NOMO-1 treated with dmso at 0.1 percent for 144 hours (cell line): ENCODE data around the gene RPL29.

ENCODE experiments used
- DNase-seq: peaks from one replicate; lab custom pipeline; 2025; ENCODE audit not compliant: unreplicated experiment; lab: John Stamatoyannopoulos, UW

Gene RPL29

DNA sequence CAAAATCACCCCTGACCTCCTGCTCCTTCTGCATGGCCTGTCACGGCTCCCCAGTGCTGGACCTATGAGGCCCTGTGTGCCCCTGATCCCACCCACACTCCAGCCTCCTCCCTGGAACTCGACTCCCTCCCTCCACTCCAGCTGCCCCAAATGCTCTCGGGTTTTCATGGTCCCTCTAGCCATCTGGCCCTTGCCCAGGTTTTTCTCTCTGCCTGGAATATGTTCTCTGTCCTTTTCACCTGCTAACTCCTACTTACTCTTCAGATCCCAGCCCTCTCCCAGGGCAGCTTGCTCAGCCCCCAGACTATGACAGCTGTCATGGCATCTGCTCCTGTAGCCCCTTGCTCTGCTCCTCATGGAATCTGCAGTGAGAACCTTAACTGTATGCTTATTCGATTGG is 30.3 kb upstream of the RPL29 start:
- DNase-seq = no peak

DNA sequence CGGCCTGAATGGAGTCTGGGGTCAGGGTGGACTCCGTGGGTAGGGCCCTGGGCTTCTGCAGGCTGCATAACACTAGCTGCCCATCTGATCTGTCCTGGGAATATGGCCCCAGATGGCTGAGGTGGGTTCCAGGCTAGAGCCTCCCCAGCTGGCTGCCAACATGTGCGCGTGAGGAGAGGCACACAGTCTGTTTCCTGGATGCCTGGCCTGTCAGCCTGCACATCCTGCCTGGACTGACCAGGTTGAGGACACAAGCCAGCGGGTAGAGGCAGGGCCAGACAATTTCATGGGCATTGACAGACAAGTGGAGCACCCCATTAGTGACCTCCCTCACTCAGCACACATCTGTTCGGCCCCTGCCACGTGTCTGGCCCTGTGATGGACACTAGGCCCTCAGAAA is 29.8 kb upstream of the RPL29 start:
- DNase-seq = no peak

DNA sequence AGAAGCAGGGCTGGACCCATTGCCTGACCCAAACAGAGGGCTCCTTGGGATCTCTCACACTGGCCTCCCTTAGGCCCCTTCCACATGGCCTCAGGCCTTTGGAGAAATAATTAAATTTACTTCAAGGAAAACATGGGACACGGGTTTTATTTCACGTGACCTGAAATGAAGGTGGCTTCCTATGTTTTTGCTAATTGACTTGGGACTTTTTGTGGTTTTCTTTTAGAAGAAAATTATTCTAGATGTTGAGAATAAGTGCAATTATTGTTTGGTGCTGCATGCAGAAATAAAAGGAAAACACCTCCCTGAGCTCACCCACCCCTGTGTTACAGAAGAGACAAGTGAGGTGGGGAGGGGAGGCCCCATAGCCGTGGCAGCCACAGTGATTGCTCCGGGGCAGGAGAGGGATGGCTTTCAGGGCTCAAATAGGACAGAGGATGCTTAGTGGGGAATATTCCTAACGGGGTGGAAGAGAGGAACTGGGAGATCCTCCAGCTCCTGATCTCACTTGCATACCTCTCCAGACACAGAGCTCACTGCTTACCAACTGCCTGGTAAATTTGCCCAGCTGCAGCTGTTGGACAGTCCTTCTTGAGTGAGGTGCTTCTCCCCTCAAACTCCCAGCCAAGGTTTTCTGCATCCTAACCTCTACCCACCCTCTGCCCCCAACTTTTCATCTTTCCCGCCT is 29.2 kb upstream of the RPL29 start:
- DNase-seq = no peak

DNA sequence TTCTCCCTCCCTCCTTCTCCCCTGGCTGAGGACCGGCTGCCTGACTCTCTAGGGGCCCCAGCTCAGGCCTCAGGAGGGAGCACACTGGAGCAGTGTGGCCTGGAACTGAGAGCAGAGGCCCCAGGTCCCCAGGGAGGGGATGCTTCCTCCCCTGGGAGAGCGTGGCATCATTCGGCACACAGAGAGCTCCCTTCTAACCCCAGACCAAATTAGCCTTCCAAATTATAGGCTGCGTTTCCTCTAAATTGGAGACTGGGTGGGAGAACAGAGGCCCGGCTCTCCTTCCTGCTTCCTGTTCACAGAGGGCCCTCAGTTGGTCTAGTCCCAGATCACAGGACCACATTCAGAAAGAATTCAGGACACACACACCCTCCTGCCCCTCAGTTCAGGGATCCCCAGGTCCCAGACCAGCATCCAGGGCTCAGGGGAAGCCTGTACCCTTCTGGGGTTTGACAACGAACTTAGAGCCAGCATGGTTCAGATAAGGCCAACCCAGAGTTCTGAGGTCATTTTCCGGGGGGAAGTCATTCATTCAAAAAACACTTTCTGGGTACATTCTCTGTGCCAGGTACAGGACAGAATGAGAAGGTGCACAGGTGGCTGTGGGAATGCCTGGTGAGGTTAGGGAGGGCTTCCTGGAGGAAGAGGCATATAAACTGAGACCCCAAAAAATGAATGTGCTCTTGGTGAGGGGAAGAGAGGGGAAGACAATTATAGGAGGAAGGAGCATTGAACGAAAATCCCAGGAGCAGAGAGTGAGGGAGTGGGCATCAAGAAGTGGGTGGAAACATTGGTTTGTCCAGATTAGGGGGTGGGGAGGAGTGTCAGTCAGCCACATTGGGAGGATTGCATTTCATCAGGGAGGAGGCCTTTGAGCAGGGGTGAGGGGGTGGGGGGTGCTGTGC is 28.4 kb upstream of the RPL29 start:
- DNase-seq = no peak

DNA sequence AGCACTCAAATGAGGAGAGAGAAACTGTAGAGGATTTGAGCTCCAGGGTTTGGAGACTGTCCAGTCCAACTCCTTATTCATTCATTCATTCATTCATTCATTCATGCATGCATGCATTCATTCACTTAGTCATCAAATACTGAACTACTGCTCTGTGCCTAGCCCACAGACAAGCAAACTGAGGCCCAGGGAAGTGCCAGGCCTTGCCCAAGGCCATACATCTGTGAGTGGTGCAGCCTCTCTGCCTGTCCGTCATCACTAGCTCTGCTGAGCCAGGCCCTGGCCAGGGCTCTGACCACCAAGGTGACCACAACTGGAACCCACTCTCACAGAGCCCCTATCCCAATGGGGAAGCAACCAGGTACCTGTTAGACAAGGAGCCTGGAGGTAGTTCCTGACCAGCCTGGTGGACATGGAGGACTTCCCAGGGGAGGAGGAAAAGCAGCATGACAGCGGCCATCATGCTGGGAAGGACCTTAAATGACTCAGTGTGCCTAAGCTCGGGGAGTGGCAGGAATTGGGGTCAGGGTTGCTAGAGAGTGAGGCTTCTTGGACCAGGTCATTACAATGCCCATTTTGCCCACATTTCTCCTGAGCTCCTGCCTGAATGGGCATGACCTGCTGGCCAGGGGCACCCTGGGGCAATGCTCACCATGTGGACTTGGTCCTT is 27.5 kb upstream of the RPL29 start:
- no peak for DNase-seq

DNA sequence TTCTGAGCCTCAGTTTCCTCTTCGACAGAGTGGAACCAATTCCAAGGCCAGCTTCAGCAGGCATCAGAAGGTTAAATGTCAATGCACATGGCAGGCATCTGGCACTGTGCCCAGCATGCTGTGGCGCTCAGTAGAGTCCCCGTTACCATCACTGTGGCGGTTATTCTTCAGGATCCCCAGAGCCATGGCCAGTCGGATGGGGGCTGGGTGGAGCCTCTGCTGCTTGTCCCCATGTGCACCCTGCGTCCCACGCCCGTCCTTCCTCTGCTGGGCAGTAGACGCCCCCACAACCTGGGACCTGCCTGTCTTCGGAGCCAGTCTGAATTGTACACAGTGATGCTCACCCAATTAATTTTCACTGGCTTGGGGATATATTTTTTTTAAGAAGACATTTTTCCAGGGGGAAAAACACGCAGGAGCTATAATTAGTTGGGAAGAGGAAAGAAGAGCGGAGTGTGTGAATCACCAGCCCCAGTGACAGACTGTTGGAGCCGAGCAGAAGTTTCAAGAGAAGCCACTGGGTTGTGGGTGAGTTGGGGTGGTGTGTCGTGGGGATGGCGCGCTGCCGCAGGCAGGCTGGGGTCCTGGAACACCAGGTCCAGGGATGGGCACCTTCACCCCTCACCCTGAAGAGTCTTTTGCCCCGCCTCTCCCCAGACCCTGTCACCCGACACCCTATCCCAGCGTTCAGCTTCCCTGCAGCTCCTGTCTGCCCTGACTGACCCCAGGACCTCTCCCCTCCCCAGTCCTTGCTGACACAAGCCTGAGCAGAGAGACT is 26.8 kb upstream of the RPL29 start:
- DNase-seq = no peak

DNA sequence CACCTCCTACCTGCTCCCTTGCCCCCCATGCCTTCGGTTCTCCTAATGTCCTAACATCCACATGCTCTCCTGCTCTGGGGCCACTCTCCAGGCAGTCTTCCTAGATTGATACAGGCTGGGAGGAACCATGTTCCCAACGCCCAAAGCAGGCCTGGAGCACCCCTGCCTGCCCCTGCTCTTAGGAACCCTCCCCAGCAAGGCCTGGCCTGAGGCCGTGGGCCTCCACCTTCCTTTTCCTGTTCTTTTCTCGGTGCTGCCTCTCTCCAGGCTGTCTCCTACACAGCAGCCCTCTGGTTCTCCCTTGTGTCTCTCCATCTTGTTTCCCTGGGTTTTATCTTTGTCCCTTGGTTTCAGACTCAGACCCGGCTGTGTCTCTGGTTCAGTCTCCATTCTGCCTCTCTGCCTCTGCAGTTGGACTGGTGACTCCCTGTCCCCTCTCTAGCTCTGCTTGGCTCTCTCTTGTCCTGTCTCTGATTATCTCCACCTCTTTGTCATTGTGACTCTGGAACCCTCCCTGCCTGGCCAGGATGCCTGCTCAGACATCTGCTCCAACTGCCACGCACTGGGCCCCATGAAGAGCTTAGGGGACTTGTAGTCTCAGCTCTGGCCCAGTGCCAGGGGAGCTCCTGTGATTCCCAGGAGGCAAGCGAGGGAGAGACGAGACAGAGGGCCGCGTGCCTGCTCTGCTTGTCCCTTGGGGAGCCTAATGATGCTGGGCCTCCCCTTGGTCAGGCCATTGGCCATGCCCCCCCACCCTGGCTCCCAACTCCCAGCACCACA is 26.0 kb upstream of the RPL29 start:
- no peak for DNase-seq

DNA sequence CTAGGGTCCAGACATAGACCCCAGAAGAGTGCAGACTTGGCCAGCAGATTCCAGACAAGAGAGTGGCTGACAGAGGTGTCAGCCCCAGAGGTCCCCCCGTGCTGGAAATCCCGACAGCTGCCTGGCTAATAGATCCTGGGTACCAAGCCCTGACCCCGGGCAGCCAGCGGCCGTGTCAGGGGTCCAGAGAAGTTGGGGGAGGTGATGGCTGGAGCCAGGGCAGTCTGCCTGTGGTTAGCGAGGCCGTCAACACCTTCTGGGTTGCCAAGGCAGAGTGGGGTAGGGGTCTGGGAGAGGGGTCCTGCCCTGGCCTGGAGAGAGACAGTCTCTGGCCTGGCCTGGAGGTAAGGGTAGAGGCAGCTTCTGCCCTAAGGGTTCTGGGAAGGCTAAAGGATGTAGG is 25.1 kb upstream of the RPL29 start:
- no peak for DNase-seq

DNA sequence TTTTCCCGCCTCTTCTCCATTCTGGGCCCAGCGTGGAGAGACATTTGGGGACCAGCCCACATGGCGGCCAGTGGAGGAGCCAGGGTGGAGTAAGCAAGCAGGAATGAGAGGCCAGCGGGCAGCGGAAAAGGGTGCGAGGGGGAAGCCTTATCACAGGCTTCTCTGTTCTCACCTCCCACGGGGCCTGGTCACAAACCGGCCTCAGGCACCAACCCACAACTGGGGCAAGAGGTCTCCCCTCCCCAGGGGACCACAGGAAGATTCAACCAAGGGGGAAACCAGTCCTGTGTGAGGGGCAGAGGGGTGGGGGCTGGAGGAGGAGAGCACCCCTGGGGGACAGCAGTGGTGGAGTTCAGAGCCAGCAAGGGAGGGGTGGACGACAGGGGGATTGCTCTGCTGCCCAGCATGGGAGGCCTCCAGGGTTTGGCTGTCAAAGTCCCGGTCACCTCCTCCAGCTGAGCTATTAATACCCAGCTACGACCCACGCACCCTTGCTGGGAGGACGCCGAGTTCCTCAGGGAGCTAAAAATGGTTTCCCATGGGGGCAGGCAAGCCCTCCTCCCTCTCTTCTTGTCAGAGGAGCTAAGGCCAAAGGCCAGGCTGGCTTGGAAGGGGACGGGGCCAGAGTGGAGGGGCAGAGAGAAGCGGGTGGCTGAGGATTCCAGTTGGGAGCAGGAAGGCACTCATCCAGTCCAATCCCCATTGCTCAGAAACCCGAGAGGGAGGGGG is 23.8 kb upstream of the RPL29 start:
- no peak for DNase-seq

DNA sequence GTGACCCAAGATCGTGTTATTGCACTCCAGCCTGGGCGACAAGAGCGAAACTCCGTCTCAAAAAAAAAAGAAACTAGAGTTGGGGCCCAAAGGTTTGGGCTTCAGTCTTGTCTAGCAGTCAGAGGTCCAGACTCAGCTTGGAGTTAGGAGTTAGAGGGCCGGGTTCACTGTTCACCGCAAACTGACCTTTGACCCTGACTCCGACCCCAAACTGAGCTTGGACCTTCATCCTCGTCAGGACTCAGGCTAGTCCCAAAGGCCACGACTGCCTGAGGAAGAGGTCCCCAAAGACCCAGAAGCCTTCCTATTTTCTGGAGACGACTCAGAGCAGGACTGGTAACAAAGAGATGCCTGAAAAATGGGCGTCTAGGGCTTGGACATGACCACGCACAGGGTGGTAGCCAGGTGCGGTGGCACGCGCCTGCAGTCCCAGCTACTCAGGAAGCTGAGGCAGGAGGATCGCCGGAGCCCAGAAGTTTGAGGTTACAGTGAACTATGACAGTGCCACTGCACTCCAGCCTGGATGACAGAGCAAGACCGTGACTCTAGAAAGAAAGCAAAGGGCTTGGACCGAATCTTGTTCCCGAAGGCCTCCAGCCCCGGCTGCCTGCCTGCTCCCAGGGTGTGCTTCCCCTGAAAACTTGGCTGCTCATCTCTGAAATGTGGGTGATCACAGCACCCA is 22.8 kb upstream of the RPL29 start:
- no peak for DNase-seq

DNA sequence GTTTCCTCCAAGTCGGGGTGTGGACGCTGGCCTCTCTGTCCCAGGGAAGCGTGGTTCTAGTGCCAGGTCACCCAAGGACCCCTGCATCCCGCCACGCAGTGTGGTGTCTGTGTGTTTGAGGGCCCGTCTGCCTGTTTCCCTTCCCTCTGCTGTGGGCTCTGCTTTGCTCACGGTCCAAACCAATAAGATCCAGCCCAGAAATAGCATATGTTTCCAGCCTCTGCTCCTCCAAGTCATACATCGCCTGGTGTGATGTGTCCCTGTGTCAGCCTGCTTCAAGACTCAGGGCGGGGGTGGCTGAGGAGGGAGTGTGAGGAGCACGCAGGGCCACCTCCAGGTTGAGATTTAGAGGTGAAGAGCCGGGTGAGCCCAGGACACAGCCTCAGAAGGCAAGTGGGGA is 21.9 kb upstream of the RPL29 start:
- no peak for DNase-seq

DNA sequence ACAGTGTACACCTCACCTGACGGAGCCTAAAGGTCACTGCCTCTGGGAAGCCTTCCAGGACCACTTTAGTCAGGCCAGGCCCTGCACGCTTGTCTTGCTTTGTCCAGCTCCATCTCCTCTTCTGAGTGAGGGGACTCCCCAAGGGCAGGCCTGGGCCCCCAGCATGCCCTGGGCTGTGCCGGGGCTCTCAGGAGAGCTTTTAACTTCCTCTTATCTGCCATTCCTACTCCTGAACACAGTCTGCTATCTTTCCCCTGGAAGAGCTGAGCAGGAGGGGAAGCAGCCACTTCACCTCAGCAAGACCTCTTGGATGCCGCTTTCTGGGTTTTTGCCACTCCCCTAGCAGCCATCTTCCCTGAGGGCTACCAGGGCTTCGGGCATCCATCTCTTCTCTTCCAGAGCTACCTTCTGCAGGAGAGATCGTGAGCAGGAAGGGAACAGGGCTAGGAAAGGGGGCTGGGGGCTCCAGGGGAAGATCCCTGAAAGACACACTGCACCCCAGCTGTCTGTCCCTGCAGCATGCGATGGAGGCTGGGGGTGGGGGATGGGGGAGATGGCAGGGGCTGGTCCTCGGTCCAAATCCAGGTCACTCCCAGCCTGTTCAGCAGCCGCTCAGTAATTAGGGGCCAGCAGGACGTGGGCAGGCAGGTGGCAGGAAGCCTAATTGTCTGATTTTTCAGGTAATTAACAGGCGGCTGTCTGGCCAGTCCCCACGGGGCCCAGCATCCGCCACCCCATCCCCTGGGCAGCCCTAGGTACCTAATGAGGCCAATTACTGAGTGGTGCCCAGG is 19.9 kb upstream of the RPL29 start:
- DNase-seq = no peak

DNA sequence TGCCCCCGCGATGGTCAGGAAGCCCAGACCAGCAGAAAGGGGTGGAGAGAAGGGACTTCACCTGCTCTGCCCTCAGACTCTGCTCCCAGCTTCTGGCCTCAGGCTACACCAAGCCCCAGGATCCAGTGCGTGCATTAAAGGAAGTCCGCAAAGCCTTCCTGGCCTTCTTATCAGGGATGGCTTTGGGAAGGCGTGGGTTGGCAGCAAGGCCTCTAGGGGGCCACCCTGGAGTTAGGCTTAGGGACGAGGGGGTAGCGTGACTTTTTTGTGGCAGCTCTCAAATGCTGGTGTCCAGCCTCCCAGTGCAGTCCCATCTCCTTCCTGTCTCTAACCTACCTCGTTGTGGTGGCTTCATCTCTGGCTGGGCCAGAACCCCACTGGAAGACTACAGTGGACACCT is 18.9 kb upstream of the RPL29 start:
- DNase-seq = no peak

DNA sequence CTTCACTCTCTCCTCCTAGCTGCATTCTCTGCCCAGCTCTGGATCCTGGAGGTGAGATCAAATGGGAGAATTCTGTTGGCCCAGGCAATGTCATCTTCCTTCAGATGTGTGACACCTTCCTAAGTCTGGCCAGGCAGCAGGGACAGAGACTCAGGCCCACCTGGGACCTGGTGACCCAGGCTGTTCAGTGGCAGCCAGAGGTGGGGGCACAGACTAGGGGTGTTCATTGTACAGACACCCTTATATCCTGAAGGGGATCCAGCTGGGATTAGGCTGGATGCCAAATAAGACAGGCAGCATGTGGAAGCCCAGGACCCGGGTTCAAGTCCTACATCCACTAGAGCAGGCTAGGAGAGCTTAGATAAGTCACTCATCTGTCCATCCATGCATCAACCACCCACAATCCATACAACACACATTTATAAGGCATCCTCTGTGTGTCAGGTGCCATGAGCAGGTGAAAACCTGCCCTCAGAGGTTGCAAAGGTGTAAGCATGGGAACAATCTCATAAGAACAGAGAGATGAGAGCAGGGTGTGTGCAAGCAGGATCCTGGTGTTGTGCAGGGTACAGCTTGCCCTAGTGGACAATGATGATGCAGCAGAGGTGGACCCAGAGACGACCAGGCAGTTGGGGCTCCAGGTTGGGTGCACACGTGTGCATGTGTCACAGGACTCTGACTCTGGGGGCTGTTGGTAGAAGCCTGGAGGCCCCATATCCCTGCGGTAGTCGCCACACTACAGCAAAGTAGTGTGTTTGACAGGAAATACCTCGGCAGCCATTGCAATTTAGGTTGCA is 18.3 kb upstream of the RPL29 start:
- no peak for DNase-seq

DNA sequence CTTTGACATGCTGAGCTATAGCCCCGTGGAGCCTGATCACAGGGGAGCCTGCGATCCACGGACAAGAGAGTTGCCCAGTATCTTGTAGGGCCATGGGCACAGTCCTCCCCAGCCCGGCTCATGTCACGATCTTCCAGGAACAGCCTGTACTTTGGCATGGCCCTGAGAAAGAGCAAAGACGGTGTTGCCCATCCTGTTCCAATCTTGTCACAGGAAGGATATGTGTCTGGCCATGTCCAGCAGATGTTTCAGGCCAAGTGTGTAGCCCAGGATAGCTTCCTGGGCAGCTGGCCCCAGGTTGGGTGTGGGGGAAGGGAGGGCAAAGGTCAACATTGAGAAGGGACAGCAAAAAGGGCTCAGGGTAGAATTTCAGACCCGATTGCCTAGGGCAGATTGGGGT is 17.0 kb upstream of the RPL29 start:
- no peak for DNase-seq

DNA sequence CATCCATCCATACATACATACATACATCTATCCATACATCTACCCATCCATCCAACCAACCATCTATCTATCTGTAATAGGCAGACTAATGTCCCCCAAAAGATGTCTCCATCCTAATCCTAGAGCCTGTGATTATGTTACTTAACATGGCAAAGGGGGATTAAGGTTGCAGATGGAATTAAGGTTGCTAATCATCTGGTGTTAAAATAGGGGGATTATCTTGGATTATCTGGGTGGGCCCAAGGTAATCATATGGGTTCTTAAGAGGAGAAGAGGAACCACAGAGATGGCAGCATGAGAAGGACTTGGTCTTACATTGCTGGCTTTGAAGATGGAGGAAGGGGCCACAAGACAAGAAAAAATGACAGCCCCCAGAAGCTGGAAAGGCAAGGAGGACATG is 14.7 kb upstream of the RPL29 start:
- no peak for DNase-seq

DNA sequence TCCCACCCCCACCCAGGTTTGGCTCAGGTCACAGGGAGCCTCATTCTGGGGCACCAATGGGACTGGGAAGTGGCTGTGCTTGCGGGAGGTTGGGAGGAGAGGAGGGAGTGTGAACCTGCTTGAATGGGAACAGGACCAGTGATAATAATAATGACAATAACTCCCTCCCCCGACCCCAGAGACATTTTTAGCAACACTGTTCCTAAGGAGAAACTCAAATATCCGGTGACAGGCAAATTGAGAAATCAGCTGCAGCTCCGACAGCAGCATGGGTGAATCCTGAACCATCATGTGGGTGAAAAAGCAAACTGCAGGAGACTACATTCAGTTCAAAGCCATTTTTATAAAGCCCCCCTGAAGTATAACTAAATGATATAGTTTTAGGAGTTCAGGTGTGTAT is 11.6 kb upstream of the RPL29 start:
- DNase-seq = no peak

DNA sequence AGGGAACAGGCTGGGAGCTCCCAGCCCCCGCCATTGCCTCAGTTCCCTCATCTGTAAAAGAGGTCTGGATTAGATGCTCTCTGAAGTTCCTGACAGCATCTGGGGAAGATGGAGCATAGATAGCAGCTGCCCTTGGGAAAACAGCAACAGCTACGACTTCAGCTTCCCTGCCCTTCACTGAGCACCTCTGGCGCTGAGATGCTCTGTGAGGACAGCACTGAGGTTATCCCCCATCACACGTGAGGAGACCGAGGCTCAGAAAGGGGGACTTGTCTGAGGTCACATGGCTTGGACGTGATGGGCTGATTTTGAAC is 11.1 kb upstream of the RPL29 start:
- DNase-seq = no peak
